ENCODE data around the gene MAML3. TPM values are rescaled to one million over a fixed set of nuclear protein-coding genes. Genes with fewer than 3 reads are reported as not detected.

The MAML3 gene
- total RNA-seq, 2 experiments from 2014 or later, result 2.5 to 2.6 TPM

- POLR2A ChIA-PET, result no interaction called here
- no peaks in the 10 kb centered on the region for H3K9me3 Mint-ChIP-seq
- no peak overlapping the region for H3K4me3 Mint-ChIP-seq
- H3K27ac Mint-ChIP-seq, result no peak overlapping the region
- no peaks in the 10 kb centered on the region for H3K36me3 Mint-ChIP-seq (ENCODE audit: low read depth)
- no peak for DNase-seq
- CTCF ChIA-PET, result interaction anchor here (0.7 kb wide), 1 partner anchor 1747 kb away, joined by 4 read pairs; no protein-coding TSS in a partner anchor
- no peaks in the 10 kb centered on the region for H3K4me1 Mint-ChIP-seq
- peaks cover 12% of the 10 kb centered on the region for H3K27me3 Mint-ChIP-seq
Measured at GRCh38 chr4:139808808-139809756, 344.9 kb downstream of the MAML3 start.

GRCh38 chr4:139808381-139808807 lies 345.6 kb downstream of the MAML3 start:
- CTCF ChIA-PET, result interaction anchor here (2.2 kb wide), 1 partner anchor 445 kb away, joined by 7 read pairs; no protein-coding TSS in a partner anchor
- H3K4me1 Mint-ChIP-seq, result peaks cover 7% of the 10 kb centered on the region
- POLR2A ChIA-PET, result no interaction called here

GRCh38 chr4:139807483-139807882 lies 346.5 kb downstream of the MAML3 start:
- Mint-ChIP-seq H3K36me3 (ENCODE audit: low read depth) (no peaks in the 10 kb centered on the region), H3K4me3 (no peak overlapping the region), H3K4me1 (peaks cover 12% of the 10 kb centered on the region), H3K9me3 (no peaks in the 10 kb centered on the region), H3K27ac (no peak overlapping the region), H3K27me3 (peaks cover 12% of the 10 kb centered on the region)
- POLR2A ChIA-PET, result interaction anchor here (0.8 kb wide), 1 partner anchor 8 kb away, joined by 3 read pairs; no protein-coding TSS in a partner anchor
- no peak for DNase-seq
- CTCF ChIA-PET, result interaction anchor here (2.2 kb wide), 1 partner anchor 446 kb away, joined by 7 read pairs; no protein-coding TSS in a partner anchor

More at GRCh38 chr4:139808381-139808807, 345.6 kb downstream of the MAML3 start:
- H3K27ac Mint-ChIP-seq, result no peak overlapping the region
- no peak overlapping the region for H3K4me3 Mint-ChIP-seq
- DNase-seq, result no peak
- H3K9me3 Mint-ChIP-seq, result no peaks in the 10 kb centered on the region
- H3K27me3 Mint-ChIP-seq, result peaks cover 12% of the 10 kb centered on the region
- H3K36me3 Mint-ChIP-seq (ENCODE audit: low read depth), result no peaks in the 10 kb centered on the region

- no peak for DNase-seq
- Mint-ChIP-seq H3K9me3 (no peaks in the 10 kb centered on the region), H3K27me3 (peaks cover 13% of the 10 kb centered on the region), H3K36me3 (ENCODE audit: low read depth) (no peaks in the 10 kb centered on the region), H3K4me1 (peaks cover 12% of the 10 kb centered on the region), H3K4me3 (no peak overlapping the region), H3K27ac (no peak overlapping the region)
- ChIA-PET POLR2A (no interaction called here), CTCF (interaction anchor here (2.2 kb wide), 1 partner anchor 446 kb away, joined by 7 read pairs; no protein-coding TSS in a partner anchor)
Measured at GRCh38 chr4:139806929-139807328, 347.1 kb downstream of the MAML3 start.

GRCh38 chr4:139802931-139803330 lies 351.1 kb downstream of the MAML3 start:
- H3K4me3 Mint-ChIP-seq, result no peak overlapping the region
- CTCF ChIA-PET, result no interaction called here

GRCh38 chr4:139802488-139802887 lies 351.5 kb downstream of the MAML3 start:
- POLR2A ChIA-PET, result no interaction called here
- Mint-ChIP-seq H3K27me3 (peaks cover 20% of the 10 kb centered on the region), H3K27ac (no peak overlapping the region), H3K9me3 (no peaks in the 10 kb centered on the region), H3K4me3 (no peak overlapping the region), H3K4me1 (peaks cover 13% of the 10 kb centered on the region), H3K36me3 (ENCODE audit: low read depth) (no peaks in the 10 kb centered on the region)
- CTCF ChIA-PET, result no interaction called here
- DNase-seq, result no peak

More at GRCh38 chr4:139802931-139803330, 351.1 kb downstream of the MAML3 start:
- Mint-ChIP-seq H3K4me1 (peaks cover 13% of the 10 kb centered on the region), H3K27ac (no peak overlapping the region), H3K27me3 (peaks cover 19% of the 10 kb centered on the region), H3K9me3 (no peaks in the 10 kb centered on the region), H3K36me3 (ENCODE audit: low read depth) (no peaks in the 10 kb centered on the region)
- no peak for DNase-seq
- POLR2A ChIA-PET, result no interaction called here

GRCh38 chr4:139801895-139802294 lies 352.1 kb downstream of the MAML3 start:
- Mint-ChIP-seq H3K27me3 (peaks cover 24% of the 10 kb centered on the region), H3K27ac (no peak overlapping the region), H3K36me3 (ENCODE audit: low read depth) (no peaks in the 10 kb centered on the region), H3K9me3 (no peaks in the 10 kb centered on the region), H3K4me3 (no peak overlapping the region), H3K4me1 (peaks cover 13% of the 10 kb centered on the region)
- CTCF ChIA-PET, result no interaction called here
- POLR2A ChIA-PET, result no interaction called here
- no peak for DNase-seq

GRCh38 chr4:139800082-139800481 lies 353.9 kb downstream of the MAML3 start:
- no peak overlapping the region for H3K4me3 Mint-ChIP-seq
- H3K4me1 Mint-ChIP-seq, result peaks cover 13% of the 10 kb centered on the region
- H3K9me3 Mint-ChIP-seq, result no peaks in the 10 kb centered on the region
- ChIA-PET CTCF (no interaction called here), POLR2A (no interaction called here)
- H3K27ac Mint-ChIP-seq, result no peak overlapping the region
- no peak for DNase-seq
- peaks cover 24% of the 10 kb centered on the region for H3K27me3 Mint-ChIP-seq
- no peaks in the 10 kb centered on the region for H3K36me3 Mint-ChIP-seq (ENCODE audit: low read depth)

- ChIA-PET CTCF (no interaction called here), POLR2A (no interaction called here)
- no peaks in the 10 kb centered on the region for H3K36me3 Mint-ChIP-seq (ENCODE audit: low read depth)
- no peak for DNase-seq
- H3K27me3 Mint-ChIP-seq, result peaks cover 24% of the 10 kb centered on the region
- peaks cover 13% of the 10 kb centered on the region for H3K4me1 Mint-ChIP-seq
- H3K9me3 Mint-ChIP-seq, result no peaks in the 10 kb centered on the region
- no peak overlapping the region for H3K4me3 Mint-ChIP-seq
- no peak overlapping the region for H3K27ac Mint-ChIP-seq
Measured at GRCh38 chr4:139799615-139800014, 354.4 kb downstream of the MAML3 start.

- POLR2A ChIA-PET, result no interaction called here
Measured at GRCh38 chr4:139798456-139798855, 355.5 kb downstream of the MAML3 start.

GRCh38 chr4:139797287-139797686 lies 356.7 kb downstream of the MAML3 start:
- ChIA-PET CTCF (no interaction called here), POLR2A (no interaction called here)
- Mint-ChIP-seq H3K4me1 (peaks cover 2% of the 10 kb centered on the region), H3K27me3 (peaks cover 26% of the 10 kb centered on the region), H3K9me3 (no peaks in the 10 kb centered on the region), H3K4me3 (no peak overlapping the region), H3K36me3 (ENCODE audit: low read depth) (no peaks in the 10 kb centered on the region), H3K27ac (no peak overlapping the region)
- DNase-seq, result no peak

More at GRCh38 chr4:139798456-139798855, 355.5 kb downstream of the MAML3 start:
- DNase-seq, result no peak
- H3K36me3 Mint-ChIP-seq (ENCODE audit: low read depth), result no peaks in the 10 kb centered on the region
- CTCF ChIA-PET, result no interaction called here
- H3K4me1 Mint-ChIP-seq, result peaks cover 7% of the 10 kb centered on the region
- H3K27me3 Mint-ChIP-seq, result peaks cover 24% of the 10 kb centered on the region
- H3K4me3 Mint-ChIP-seq, result no peak overlapping the region
- no peak overlapping the region for H3K27ac Mint-ChIP-seq
- H3K9me3 Mint-ChIP-seq, result no peaks in the 10 kb centered on the region

- DNase-seq, result no peak
- Mint-ChIP-seq H3K36me3 (ENCODE audit: low read depth) (no peaks in the 10 kb centered on the region), H3K4me3 (no peak overlapping the region), H3K27me3 (peaks cover 23% of the 10 kb centered on the region), H3K4me1 (peaks cover 2% of the 10 kb centered on the region), H3K27ac (no peak overlapping the region), H3K9me3 (no peaks in the 10 kb centered on the region)
- ChIA-PET POLR2A (no interaction called here), CTCF (no interaction called here)
Measured at GRCh38 chr4:139795527-139796314, 358.3 kb downstream of the MAML3 start.

Measured in activated CD4-positive, alpha-beta memory T cell treated with anti-CD3 and anti-CD28 coated beads, Interleukin-2, amount 10 ng/mL, durations not matched to agents 7 days and 5 days (primary cell).